Esophagus squamous epithelium (tissue), 4 donors: ENCODE measurements around the gene TLN1.

Experiments
- CTCF ChIP-seq, 6 experiments: fragments of 450-650 bp in 4 of 6; fragments of 200-600 bp in 2 of 6; sonication (generic) in 2 of 6; IDR thresholded peaks; one replicate each; pipeline ENCODE4 v1.5.1; 2016 to 2019; ENCODE audit warnings: antibody characterized with exemption in 6 of 6, mild to moderate bottlenecking in 4 of 6, moderate library complexity in 4 of 6
- POLR2A ChIP-seq, 4 donors: fragments of 450-650 bp; IDR thresholded peaks; one replicate each; pipeline ENCODE4 v1.6.1; 2017; ENCODE audit warnings: antibody characterized with exemption in 4 of 4, mild to moderate bottlenecking in 4 of 4, moderate library complexity in 3 of 4

GRCh38 chr9:35680331-35681105 lies 51.5 kb downstream of the TLN1 start:
- TF ChIP-seq CTCF (IDR thresholded peaks at IDR 0.05) (no peak), POLR2A (IDR thresholded peaks at IDR 0.05) (no peak)
